Peyer's patch (tissue), 4 donors: ENCODE results near the gene MACROD2.

ENCODE experiments used
- POLR2A ChIP-seq, 2 donors: fragments of 450-650 bp; IDR thresholded peaks; one replicate each; pipeline ENCODE4 v1.5.1; 2017; ENCODE audit warnings: antibody characterized with exemption in 2 of 2, mild to moderate bottlenecking in 2 of 2, moderate library complexity in 2 of 2
- TF ChIP-seq, protein P1 (sequence below), 6 experiments: fragments of 450-650 bp in 4 of 6; fragments of 200-600 bp in 2 of 6; sonication (generic) in 1 of 6; IDR thresholded peaks; one replicate each; pipeline ENCODE4 v1.5.1; 2017 to 2019; ENCODE audit warnings: antibody characterized with exemption in 6 of 6, mild to moderate bottlenecking in 3 of 6, moderate library complexity in 1 of 6

DNA sequence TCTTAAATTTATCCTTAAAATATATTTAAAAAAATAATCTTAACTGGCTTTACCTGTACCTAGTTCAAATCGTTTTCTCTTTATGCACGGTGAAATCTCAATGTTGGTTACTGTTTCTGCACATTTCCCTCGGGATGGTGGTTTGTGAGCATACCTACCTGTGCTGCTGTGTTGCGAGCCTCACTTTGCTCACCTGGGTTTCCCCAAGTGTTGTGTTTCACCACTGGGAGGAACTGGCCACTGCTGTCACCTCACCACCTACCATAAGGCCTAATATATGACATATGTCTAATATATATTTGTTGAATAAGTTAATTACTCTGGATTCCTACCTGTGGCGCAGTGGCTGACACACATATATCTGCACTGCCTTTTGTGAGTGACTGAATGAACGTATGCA lies 835.6 kb downstream of the MACROD2 start:
- TF ChIP-seq, protein P1, sequence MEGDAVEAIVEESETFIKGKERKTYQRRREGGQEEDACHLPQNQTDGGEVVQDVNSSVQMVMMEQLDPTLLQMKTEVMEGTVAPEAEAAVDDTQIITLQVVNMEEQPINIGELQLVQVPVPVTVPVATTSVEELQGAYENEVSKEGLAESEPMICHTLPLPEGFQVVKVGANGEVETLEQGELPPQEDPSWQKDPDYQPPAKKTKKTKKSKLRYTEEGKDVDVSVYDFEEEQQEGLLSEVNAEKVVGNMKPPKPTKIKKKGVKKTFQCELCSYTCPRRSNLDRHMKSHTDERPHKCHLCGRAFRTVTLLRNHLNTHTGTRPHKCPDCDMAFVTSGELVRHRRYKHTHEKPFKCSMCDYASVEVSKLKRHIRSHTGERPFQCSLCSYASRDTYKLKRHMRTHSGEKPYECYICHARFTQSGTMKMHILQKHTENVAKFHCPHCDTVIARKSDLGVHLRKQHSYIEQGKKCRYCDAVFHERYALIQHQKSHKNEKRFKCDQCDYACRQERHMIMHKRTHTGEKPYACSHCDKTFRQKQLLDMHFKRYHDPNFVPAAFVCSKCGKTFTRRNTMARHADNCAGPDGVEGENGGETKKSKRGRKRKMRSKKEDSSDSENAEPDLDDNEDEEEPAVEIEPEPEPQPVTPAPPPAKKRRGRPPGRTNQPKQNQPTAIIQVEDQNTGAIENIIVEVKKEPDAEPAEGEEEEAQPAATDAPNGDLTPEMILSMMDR (IDR thresholded peaks at IDR 0.05), result no peak
- TF ChIP-seq POLR2A (IDR thresholded peaks at IDR 0.05), result no peak
